Esophagus squamous epithelium (tissue), 5 donors: ENCODE measurements around the gene TRABD2A. TPM values are rescaled to one million over a fixed set of nuclear protein-coding genes. Genes with fewer than 3 reads are reported as not detected.
"Not testable (repeated sequence)": the region's sequence is repeated elsewhere in the genome, so short reads cannot be mapped to it uniquely, and the experiment has no call there.

Experiments
- DNase-seq: peaks from one replicate; lab custom pipeline; 2025; lab: John Stamatoyannopoulos, UW
- H3K27ac ChIP-seq, 4 donors: fragments of 200-600 bp; sonication (generic); one replicate each; pipeline ENCODE4 v1.5.1; 2016 to 2019; ENCODE audit warnings: mild to moderate bottlenecking in 1 of 4
- H3K27me3 ChIP-seq, 4 donors: fragments of 200-600 bp; sonication (generic); 1 replicate in 3 of 4; 2 replicates in 1 of 4; pipeline versions ENCODE4 v1.5.1 to v1.6.0; 2017 to 2021; ENCODE audit warnings: antibody characterized with exemption in 1 of 4
- H3K36me3 ChIP-seq, 3 donors: fragments of 200-600 bp; sonication (generic); one replicate each; pipeline ENCODE4 v1.5.1; 2016 to 2019
- H3K4me1 ChIP-seq, 3 donors: fragments of 200-600 bp; sonication (generic); one replicate each; pipeline ENCODE4 v1.5.1; 2017 to 2019
- H3K4me3 ChIP-seq, 4 donors: fragments of 200-600 bp; sonication (generic); 1 replicate in 3 of 4; 2 replicates in 1 of 4; pipeline ENCODE4 v1.5.1; 2016 to 2019; ENCODE audit warnings: mild to moderate bottlenecking in 2 of 4, moderate library complexity in 1 of 4
- H3K9me3 ChIP-seq, 3 donors: fragments of 200-600 bp; sonication (generic); one replicate each; pipeline ENCODE4 v1.5.1; 2016 to 2019
- CTCF ChIP-seq, 6 experiments: fragments of 450-650 bp in 4 of 6; fragments of 200-600 bp in 2 of 6; sonication (generic) in 2 of 6; IDR thresholded peaks; one replicate each; pipeline ENCODE4 v1.5.1; 2016 to 2019; ENCODE audit warnings: antibody characterized with exemption in 6 of 6, mild to moderate bottlenecking in 4 of 6, moderate library complexity in 4 of 6
- POLR2A ChIP-seq, 4 donors: fragments of 450-650 bp; IDR thresholded peaks; one replicate each; pipeline ENCODE4 v1.6.1; 2017; ENCODE audit warnings: antibody characterized with exemption in 4 of 4, mild to moderate bottlenecking in 4 of 4, moderate library complexity in 3 of 4
- WGBS, 2 donors: methylation state at CpG; one replicate each; pipeline ENCODE4 v1.1.5; 2018; 5-methylcytosine and 5-hydroxymethylcytosine counted together
- intact Hi-C: fragments of 100-400 bp; cut with DNase I; formaldehyde crosslinking; loops from one replicate; pipeline ENCODE4 v1.15.0; 2022
- total RNA-seq, 4 donors: library from RNA; depleted of rRNA; stranded (reverse); fragments of >200 nt; gene quantifications; one replicate each; pipeline ENCODE4 v1.1.0, GENCODE V29; 2016
- donor health status: DM: yes; HTN: yes; CAD: no.

The TRABD2A gene
- total RNA-seq, 4 donors from 2014 or later, result 0.53 to 1.8 (median 0.76) TPM; not detected in 1

- no peak for DNase-seq
- Histone ChIP-seq H3K27me3 (peaks cover 0 to 73% (median 11%) of the 10 kb centered on the region in 4 donors), H3K4me1 (peaks cover 9 to 33% (median 20%) of the 10 kb centered on the region in 3 donors), H3K4me3 (peak overlapping the region; percentile 18 to 76 (median 52)), H3K36me3 (no peaks in the 10 kb centered on the region), H3K9me3 (no peaks in the 10 kb centered on the region), H3K27ac (peak overlapping the region in 1 of 4 donors; percentile 29)
- TF ChIP-seq CTCF (IDR thresholded peaks at IDR 0.05) (no peak), POLR2A (IDR thresholded peaks at IDR 0.05) (no peak)
- WGBS, 2 donors, result 0 to 2% methylated on average over 7 to 8 of the region's 8 CpGs
- intact Hi-C loops, result loop anchor here (10.0 kb wide), 1 partner anchor 386 kb away; no protein-coding TSS in a partner anchor
Observed at GRCh38 chr2:84880395-84880644, 564 bp downstream of the TRABD2A start.

- Histone ChIP-seq H3K4me3 (peak overlapping the region; percentile 18 to 76 (median 52)), H3K27ac (no peak overlapping the region), H3K36me3 (no peaks in the 10 kb centered on the region), H3K4me1 (peaks cover 9 to 33% (median 20%) of the 10 kb centered on the region in 3 donors), H3K9me3 (no peaks in the 10 kb centered on the region), H3K27me3 (peaks cover 0 to 72% (median 11%) of the 10 kb centered on the region in 4 donors)
- 9 to 14% methylated on average over 12 to 20 of the region's 45 CpGs for WGBS, 2 donors
- TF ChIP-seq POLR2A (IDR thresholded peaks at IDR 0.05) (no peak), CTCF (IDR thresholded peaks at IDR 0.05) (no peak)
- intact Hi-C loops, result loop anchor here (10.0 kb wide), 1 partner anchor 385 kb away; no protein-coding TSS in a partner anchor
- no peak for DNase-seq
Observed at GRCh38 chr2:84879584-84880394, 1.1 kb downstream of the TRABD2A start.

- peaks cover 9 to 33% (median 20%) of the 10 kb centered on the region in 3 donors for H3K4me1 ChIP-seq
- WGBS, 2 donors, result 71 to 84% methylated on average over 5 to 7 of the region's 7 CpGs
- H3K9me3 ChIP-seq, result no peaks in the 10 kb centered on the region
- peaks cover 0 to 64% (median 11%) of the 10 kb centered on the region in 4 donors for H3K27me3 ChIP-seq
- H3K36me3 ChIP-seq, result no peaks in the 10 kb centered on the region
- intact Hi-C loops, result no loop called here
- no peak overlapping the region for H3K27ac ChIP-seq
- no peak for DNase-seq
- no peak for TF ChIP-seq POLR2A (IDR thresholded peaks at IDR 0.05)
- no peak for TF ChIP-seq CTCF (IDR thresholded peaks at IDR 0.05)
- peak overlapping the region in 1 of 4 donors; percentile 76 for H3K4me3 ChIP-seq
Observed at GRCh38 chr2:84878896-84879583, 1.8 kb downstream of the TRABD2A start.

GRCh38 chr2:84878459-84878858 lies 2.4 kb downstream of the TRABD2A start:
- Histone ChIP-seq H3K4me3 (no peak overlapping the region), H3K36me3 (no peaks in the 10 kb centered on the region), H3K27me3 (peaks cover 0 to 58% (median 11%) of the 10 kb centered on the region in 4 donors), H3K27ac (no peak overlapping the region), H3K9me3 (no peaks in the 10 kb centered on the region), H3K4me1 (peaks cover 9 to 33% (median 20%) of the 10 kb centered on the region in 3 donors)
- WGBS, 2 donors, result 58 to 69% methylated on average over 1 of the region's 1 CpG
- intact Hi-C loops, result no loop called here
- TF ChIP-seq POLR2A (IDR thresholded peaks at IDR 0.05) (no peak), CTCF (IDR thresholded peaks at IDR 0.05) (no peak)
- DNase-seq, result no peak

- H3K4me1 ChIP-seq, result peaks cover 6 to 20% (median 16%) of the 10 kb centered on the region in 3 donors
- DNase-seq, result no peak
- H3K27me3 ChIP-seq, result peaks cover 0 to 42% (median 11%) of the 10 kb centered on the region in 4 donors
- 92 to 93% methylated on average over 3 of the region's 3 CpGs for WGBS, 2 donors
- H3K36me3 ChIP-seq, result no peaks in the 10 kb centered on the region
- no peaks in the 10 kb centered on the region for H3K9me3 ChIP-seq
- H3K27ac ChIP-seq, result no peak overlapping the region
- H3K4me3 ChIP-seq, result no peak overlapping the region
- intact Hi-C loops, result no loop called here
- TF ChIP-seq CTCF (IDR thresholded peaks at IDR 0.05), result no peak
- TF ChIP-seq POLR2A (IDR thresholded peaks at IDR 0.05), result no peak
Observed at GRCh38 chr2:84876369-84876768, 4.5 kb downstream of the TRABD2A start.

- intact Hi-C loops, result not testable (repeated sequence)
Observed at GRCh38 chr2:84875619-84876018, 5.3 kb downstream of the TRABD2A start.

More at GRCh38 chr2:84875619-84876018, 5.3 kb downstream of the TRABD2A start:
- not testable (repeated sequence) for H3K27ac ChIP-seq, DNase-seq, H3K4me3 ChIP-seq, H3K9me3 ChIP-seq, H3K36me3 ChIP-seq
- WGBS, 2 donors, result 86 to 88% methylated on average over 1 of the region's 1 CpG
- H3K27me3 ChIP-seq, result peaks cover 0 to 34% (median 8%) of the 10 kb centered on the region in 4 donors
- peaks cover under 1 to 12% (median 11%) of the 10 kb centered on the region in 3 donors for H3K4me1 ChIP-seq
